HepG2 (cell line): ENCODE results near the gene ANAPC10.

Experiments
- BCLAF1 ChIP-seq: fragments of 450-650 bp; IDR thresholded peaks from 2 replicates; pipeline ENCODE4 v1.6.1; 2017; ENCODE audit warnings: mild to moderate bottlenecking
- BRCA1 ChIP-seq: sonication (generic); formaldehyde crosslinking; IDR thresholded peaks from 2 replicates; pipeline ENCODE4 v1.4.0; 2020; ENCODE audit warnings: missing genetic modification reagents
- CHCHD3 ChIP-seq: sonication (generic); formaldehyde crosslinking; IDR thresholded peaks from 2 replicates; pipeline ENCODE4 v1.8.0; 2022; ENCODE audit warnings: mild to moderate bottlenecking, missing genetic modification reagents, moderate library complexity
- MAX ChIP-seq: IDR thresholded peaks from 2 replicates; pipeline ENCODE4 v1.6.1; 2012; ENCODE audit warnings: inconsistent platforms
- NFIB ChIP-seq: sonication (generic); formaldehyde crosslinking; IDR thresholded peaks from 2 replicates; pipeline ENCODE4 v1.9.0; 2021; ENCODE audit warnings: missing genetic modification reagents, mild to moderate bottlenecking, borderline replicate concordance
- PHF20 ChIP-seq: sonication (generic); formaldehyde crosslinking; IDR thresholded peaks from 2 replicates; pipeline ENCODE4 v1.5.0; 2020; ENCODE audit warnings: mild to moderate bottlenecking, missing genetic modification reagents
- REPIN1 ChIP-seq: sonication (generic); formaldehyde crosslinking; IDR thresholded peaks from 2 replicates; pipeline ENCODE4 v1.8.0; 2022; ENCODE audit warnings: missing genetic modification reagents, low read depth, mild to moderate bottlenecking, borderline replicate concordance
- ZBTB49 ChIP-seq: sonication (generic); formaldehyde crosslinking; IDR thresholded peaks from 2 replicates; pipeline ENCODE4 v1.4.0; 2020; ENCODE audit warnings: missing genetic modification reagents, borderline replicate concordance
- ZNF580 ChIP-seq: IDR thresholded peaks from 2 replicates; pipeline ENCODE4 v1.6.1; 2016; ENCODE audit warnings: low read depth, borderline replicate concordance
- ZNF646 ChIP-seq: sonication (generic); formaldehyde crosslinking; IDR thresholded peaks from 2 replicates; pipeline ENCODE4 v1.9.0; 2021; ENCODE audit warnings: mild to moderate bottlenecking, missing genetic modification reagents

- TF ChIP-seq BCLAF1 (no peak), MAX (no peak), NFIB (no peak), CHCHD3 (no peak), BRCA1 (CRISPR knock-in tag) (no peak), PHF20 (no peak), ZNF646 (CRISPR knock-in tag) (no peak), REPIN1 (no peak), ZBTB49 (CRISPR knock-in tag) (no peak), ZNF580 (CRISPR knock-in tag) (no peak)
Measured at GRCh38 chr4:145001635-145002034, 96.4 kb downstream of the ANAPC10 start.
